Stimulated activated CD4-positive, alpha-beta T cell treated with anti-CD3 and anti-CD28 coated beads, Interleukin-2, amount 100 ng/mL, for 48 hours (primary cell): ENCODE measurements around the gene TRPM3.

Source experiments
- DNase-seq, 2 donors: peaks; one replicate each; pipeline ENCODE4 v3.0.0-alpha.2; 2020

Gene TRPM3

GRCh38 chr9:70539526-70539925 is 581.9 kb downstream of the TRPM3 start:
- DNase-seq = no peak

- DNase-seq = no peak
Measured at GRCh38 chr9:70539001-70539400, 582.4 kb downstream of the TRPM3 start.

GRCh38 chr9:70537084-70537483 is 584.3 kb downstream of the TRPM3 start:
- DNase-seq = no peak

GRCh38 chr9:70535546-70536323 is 585.7 kb downstream of the TRPM3 start:
- DNase-seq = no peak

GRCh38 chr9:70534471-70534870 is 587.0 kb downstream of the TRPM3 start:
- no peak for DNase-seq

GRCh38 chr9:70534061-70534460 is 587.4 kb downstream of the TRPM3 start:
- no peak for DNase-seq

GRCh38 chr9:70533492-70533891 is 587.9 kb downstream of the TRPM3 start:
- DNase-seq = no peak

GRCh38 chr9:70532716-70533115 is 588.7 kb downstream of the TRPM3 start:
- no peak for DNase-seq

GRCh38 chr9:70531311-70531710 is 590.1 kb downstream of the TRPM3 start:
- no peak for DNase-seq

GRCh38 chr9:70530716-70531115 is 590.7 kb downstream of the TRPM3 start:
- no peak for DNase-seq

- DNase-seq = no peak
Measured at GRCh38 chr9:70529833-70530232, 591.6 kb downstream of the TRPM3 start.

GRCh38 chr9:70529377-70529776 is 592.0 kb downstream of the TRPM3 start:
- DNase-seq = no peak

- no peak for DNase-seq
Measured at GRCh38 chr9:70526902-70527301, 594.5 kb downstream of the TRPM3 start.

- peak in 1 of 2 donors; percentile 4 for DNase-seq
Measured at GRCh38 chr9:70525519-70525918, 595.9 kb downstream of the TRPM3 start.

- peak in 1 of 2 donors; percentile 9 for DNase-seq
Measured at GRCh38 chr9:70519912-70520724, 601.3 kb downstream of the TRPM3 start.

GRCh38 chr9:70517926-70518610 is 603.4 kb downstream of the TRPM3 start:
- no peak for DNase-seq

- DNase-seq = no peak
Measured at GRCh38 chr9:70514273-70514672, 607.1 kb downstream of the TRPM3 start.

GRCh38 chr9:70511858-70512257 is 609.6 kb downstream of the TRPM3 start:
- no peak for DNase-seq

GRCh38 chr9:70510157-70510770 is 611.2 kb downstream of the TRPM3 start:
- DNase-seq = peak; percentile 40 to 54

- DNase-seq = no peak
Measured at GRCh38 chr9:70506159-70506558, 615.3 kb downstream of the TRPM3 start.

GRCh38 chr9:70504834-70505233 is 616.6 kb downstream of the TRPM3 start:
- DNase-seq = no peak

- no peak for DNase-seq
Measured at GRCh38 chr9:70502690-70503089, 618.7 kb downstream of the TRPM3 start.

GRCh38 chr9:70500793-70501192 is 620.6 kb downstream of the TRPM3 start:
- DNase-seq = no peak
